Left hindlimb (tissue), 1 donor: ENCODE measurements around the gene SUPT3H.
"Not testable (repeated sequence)": the region's sequence is repeated elsewhere in the genome, so short reads cannot be mapped to it uniquely, and the experiment has no call there.

Experiments used
- DNase-seq: peaks from one replicate; pipeline ENCODE4 v3.0.0-alpha.2; 2018

The SUPT3H gene

GRCh38 chr6:45320349-45320748 is 57.4 kb downstream of the SUPT3H start:
- DNase-seq: peak; percentile 17

DNA sequence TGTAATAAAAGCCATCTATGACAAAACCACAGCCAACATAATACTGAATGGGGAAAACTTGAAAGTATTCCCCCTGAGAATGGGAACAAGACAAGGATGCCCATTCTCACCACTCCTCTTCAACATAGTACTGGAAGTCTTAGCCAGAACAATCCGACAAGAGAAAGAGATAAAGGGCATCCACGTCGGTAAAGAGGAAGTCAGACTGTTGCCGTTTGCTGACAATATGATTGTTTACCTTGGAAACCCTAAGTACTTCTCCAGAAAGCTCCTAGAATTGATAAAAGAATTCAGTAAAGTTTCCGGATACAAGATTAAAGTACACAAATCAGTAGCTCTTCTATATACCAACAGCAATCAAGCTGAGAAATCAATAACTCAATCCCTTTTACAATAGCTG is 63.6 kb downstream of the SUPT3H start:
- DNase-seq: no peak

DNA sequence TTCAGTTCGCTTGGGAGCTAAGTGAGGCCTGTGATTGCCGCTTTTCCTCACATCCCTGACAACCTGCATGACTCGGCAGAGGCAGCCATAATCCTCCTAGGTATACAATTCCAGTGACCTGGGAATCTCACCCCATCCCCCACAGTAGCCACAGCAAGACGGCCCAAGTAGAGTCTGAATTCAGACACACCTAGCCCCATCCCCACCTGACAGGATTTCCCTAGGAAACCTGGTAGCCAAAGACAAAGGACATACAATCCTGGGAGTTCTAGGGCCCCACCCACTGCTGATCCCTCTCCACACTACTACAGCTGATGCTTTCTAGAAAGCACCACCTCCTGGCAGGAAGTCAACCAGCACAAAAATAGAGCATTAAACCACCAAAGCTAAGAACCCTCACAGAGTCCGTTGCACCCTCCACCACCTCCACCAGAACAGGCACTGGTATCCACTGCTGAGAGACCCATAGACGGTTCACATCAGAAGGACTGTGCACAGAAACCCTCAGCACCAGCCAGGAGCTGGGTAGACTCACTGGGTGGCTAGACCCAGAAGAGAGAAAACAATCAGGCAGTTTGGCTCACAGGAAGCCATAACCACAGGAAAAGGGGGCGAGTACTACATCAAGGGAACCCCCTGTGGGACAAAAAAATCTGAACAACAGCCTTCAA is 67.5 kb downstream of the SUPT3H start:
- DNase-seq: peak; percentile 13

GRCh38 chr6:45305546-45305945 is 72.2 kb downstream of the SUPT3H start:
- no peak for DNase-seq

- DNase-seq: no peak
These were observed 74.9 kb downstream of the SUPT3H start for GRCh38 chr6:45302832-45303231.

DNA sequence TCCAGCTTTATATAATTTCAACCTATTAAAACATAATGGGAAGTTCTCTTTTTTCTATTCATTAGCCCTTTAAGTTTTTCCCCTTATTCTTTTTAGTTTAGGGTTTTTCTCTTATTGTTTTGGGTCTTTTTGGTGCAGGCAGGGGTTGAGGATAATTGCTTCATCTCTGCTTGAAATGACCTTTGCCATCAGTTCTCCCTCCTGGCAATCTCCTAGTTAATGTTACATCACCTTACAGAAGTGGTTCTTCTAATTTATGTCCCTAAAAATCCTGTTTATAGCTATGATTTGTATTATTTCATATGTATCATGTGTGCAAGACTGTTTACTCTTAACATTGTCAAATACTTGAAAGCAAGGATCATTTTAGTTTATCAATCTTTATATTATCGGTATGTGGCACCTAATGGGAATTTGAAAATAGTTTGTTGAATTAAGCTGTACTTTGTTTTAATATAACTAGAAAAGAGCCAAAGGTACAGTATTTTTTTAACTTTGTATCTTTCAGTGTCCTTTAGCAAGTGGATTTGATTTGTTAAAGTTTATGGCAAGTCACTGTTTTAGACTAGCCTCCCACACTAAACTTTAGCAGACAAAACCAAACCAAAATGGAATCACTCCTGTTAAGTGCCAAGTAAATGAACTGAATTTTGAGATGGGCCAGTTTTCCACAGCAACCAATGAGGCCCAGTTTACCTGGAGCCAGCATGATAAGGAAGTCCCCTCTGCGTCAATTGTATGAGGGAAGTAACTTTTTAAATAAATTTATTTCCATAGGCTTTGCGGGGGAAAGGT is 76.2 kb downstream of the SUPT3H start:
- no peak for DNase-seq

DNA sequence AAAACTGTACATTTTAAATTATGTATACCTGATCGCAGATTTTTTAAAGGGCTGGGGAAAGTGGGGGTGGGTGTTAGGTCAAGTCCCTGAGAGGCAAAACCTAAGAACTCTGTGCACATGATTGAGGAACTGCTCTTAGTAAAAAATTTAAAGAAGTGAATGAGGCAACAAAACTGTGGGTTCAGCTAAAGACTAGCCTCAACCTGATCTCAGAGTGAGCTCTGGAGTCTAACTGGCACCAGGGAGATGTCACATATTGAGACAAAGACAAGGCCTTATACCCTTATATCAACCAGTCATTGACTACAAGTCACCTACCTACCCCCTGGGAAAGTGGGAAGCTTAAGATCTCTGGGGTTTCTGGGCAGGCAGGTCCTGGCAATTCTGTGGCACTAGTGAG is 77.0 kb downstream of the SUPT3H start:
- DNase-seq: no peak

- DNase-seq: no peak
These were observed 78.6 kb downstream of the SUPT3H start for GRCh38 chr6:45299096-45299581.

- no peak for DNase-seq
These were observed 80.4 kb downstream of the SUPT3H start for GRCh38 chr6:45297320-45297719.

DNA sequence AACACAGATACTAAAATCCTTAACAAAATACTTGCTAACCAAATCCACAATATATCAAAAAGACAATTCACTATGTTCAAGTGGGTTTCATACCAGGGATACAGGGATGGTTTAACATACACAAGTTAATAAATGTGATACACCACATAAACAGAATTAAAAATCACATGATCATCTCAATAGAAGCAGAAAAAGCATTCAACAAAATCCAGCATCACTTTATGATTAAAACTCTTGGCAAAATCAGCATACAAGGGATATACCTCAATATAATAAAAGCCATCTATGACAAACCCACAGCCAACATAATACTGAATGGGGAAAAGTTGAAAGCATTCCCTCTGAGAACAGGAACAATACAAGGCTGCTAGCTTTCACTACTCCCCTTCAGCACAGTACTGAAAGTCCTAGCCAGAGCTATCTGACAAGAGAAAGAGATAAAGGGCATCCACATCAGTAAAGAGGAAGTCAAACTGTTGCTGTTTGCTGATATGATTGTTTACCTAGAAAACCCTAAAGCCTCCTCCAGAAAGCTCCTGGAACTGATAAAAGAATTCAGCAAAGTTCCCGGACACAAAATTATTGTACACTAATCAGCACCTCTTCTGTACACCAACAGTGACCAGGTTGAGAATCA is 83.6 kb downstream of the SUPT3H start:
- DNase-seq: not testable (repeated sequence)

- no peak for DNase-seq
These were observed 84.4 kb downstream of the SUPT3H start for GRCh38 chr6:45293306-45293705.

DNA sequence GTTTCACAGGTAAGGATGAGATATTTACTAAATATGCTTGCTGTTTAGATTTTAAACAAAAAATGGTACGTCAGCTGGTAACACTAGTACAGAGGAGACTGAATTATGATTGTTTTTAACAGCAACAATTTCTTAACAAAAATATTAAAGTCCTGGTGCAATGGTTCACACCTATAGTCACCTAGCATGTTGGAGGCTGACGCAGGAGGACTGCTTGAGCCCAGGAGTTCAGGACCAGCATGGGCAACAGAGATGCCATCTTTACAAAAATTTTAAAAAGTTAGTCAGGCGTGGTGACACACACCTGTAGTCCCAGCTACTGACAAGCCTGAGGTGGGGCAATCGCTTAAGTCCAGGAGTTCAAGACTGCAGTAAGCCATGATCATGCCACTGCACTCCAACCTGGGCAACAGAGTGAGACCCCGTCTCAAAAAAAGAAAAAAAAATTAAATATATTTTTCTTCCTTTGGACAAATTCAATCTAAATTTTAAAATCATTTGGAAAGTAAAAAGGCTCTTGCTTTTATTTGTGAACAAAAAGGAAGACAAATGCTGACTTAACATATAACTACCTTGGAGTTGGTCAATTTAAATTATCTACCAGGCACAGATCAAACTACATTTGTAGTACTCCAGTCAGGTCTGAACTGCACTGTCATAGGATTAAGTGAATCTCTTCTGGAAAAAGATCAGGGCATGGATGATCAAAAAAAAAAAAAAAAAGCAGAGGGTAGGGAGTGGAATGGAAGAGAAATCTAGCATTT is 87.8 kb downstream of the SUPT3H start:
- DNase-seq: no peak

DNA sequence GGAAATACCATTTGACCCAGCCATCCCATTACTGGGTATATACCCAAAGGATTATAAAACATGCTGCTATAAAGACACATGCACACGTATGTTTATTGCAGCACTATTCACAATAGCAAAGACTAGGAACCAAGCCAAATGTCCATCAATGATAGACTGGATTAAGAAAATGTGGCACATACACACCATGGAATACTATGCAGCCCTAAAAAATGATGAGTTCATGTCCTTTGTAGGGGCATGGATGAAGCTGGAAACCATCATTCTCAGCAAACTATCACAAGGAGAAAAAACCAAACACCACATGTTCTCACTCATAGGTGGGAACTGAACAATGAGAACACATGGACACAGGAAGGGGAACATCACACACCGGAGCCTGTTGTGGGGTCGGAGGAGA is 91.0 kb downstream of the SUPT3H start:
- DNase-seq: not testable (repeated sequence)

- no peak for DNase-seq
These were observed 99.4 kb downstream of the SUPT3H start for GRCh38 chr6:45278367-45278766.

DNA sequence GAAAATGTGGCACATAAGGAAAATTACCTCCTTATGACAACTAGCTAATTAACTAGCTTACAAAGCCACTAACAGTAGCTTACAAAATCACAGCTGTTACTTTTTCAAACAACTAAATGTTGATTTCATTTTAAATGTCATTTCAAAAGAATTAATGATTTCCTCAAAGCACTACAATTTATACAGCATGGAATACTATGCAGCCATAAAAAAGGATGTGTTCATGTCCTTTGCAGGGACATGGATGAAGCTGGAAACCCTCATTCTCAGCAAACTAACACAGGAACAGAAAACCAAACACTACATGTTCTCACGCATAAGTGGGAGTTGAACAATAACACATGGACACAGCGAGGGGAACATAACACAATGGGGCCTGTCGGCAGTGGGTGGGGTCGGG is 100.0 kb downstream of the SUPT3H start:
- DNase-seq: not testable (repeated sequence)

GRCh38 chr6:45275358-45275757 is 102.4 kb downstream of the SUPT3H start:
- no peak for DNase-seq

DNA sequence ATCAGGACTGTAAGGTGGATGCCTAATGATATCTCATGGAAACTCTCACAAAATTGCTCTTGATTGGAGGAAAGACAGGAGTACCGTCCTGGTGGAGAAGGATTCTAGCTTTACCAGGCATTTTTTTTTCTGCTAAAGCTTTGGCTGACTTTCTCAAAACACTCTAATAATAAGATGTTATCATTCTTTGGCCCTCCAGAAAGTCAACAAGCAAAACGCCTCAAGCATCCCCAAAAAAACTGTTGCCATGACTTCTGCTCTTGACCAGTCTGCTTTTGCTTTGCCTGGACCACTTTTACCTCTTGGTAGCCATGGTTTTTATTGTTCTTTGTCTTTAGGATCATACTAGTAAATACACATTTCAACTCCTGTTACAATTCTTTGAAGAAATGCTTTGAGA is 105.1 kb downstream of the SUPT3H start:
- DNase-seq: no peak

DNA sequence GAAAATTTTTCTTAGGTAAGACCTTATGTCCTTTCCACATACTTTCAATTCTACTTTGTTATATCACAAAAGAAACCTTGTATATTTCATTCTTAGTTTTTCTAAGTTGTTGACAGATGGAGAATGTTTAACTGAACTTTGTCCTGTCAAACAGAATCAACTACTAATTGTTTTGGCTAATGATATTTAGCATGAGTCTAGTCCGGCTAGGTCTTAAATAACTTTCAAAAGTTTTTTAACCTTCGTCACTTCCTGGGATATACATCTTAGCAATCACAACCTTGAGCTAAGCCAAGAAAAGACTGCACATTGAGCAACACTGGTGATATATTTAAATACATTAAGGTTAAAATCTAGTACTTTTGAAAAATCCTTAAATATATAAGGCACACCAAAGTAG is 112.5 kb downstream of the SUPT3H start:
- DNase-seq: no peak

- DNase-seq: no peak
These were observed 117.0 kb downstream of the SUPT3H start for GRCh38 chr6:45260696-45261095.

- no peak for DNase-seq
These were observed 120.7 kb downstream of the SUPT3H start for GRCh38 chr6:45256697-45257695.

GRCh38 chr6:45255434-45255833 is 122.3 kb downstream of the SUPT3H start:
- no peak for DNase-seq

- no peak for DNase-seq
These were observed 123.5 kb downstream of the SUPT3H start for GRCh38 chr6:45254253-45254652.
